Amniotic stem cell (primary cell): Measurements from ENCODE around the gene GLOD4.

Experiments
- DNase-seq: peaks from one replicate; lab custom pipeline; 2025; lab: John Stamatoyannopoulos, UW

GLOD4 gene

GRCh38 chr17:740240-741017 lies 41.7 kb downstream of the GLOD4 start:
- no peak for DNase-seq

DNA sequence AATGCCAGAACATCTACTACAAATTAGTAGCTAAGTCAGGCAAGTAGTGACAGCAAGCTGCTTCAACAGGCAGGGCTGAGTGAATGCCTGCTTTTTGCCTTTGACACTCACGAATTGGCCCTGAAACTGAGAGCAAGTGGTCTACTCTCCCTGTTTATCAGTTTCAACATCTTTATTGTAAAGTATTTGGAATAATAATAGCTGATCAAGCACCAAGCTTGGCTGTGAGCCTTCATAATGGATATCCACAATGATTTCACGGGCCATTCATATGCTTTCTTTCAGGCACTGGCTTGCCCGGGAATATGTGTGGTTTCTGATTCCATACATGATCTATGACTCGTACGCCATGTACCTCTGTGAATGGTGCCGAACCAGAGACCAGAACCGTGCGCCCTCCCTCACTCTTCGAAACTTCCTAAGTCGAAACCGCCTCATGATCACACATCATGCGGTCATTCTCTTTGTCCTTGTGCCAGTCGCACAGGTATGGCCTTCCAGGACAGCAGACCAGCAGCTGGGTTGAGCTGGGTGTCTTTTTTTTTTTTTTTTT lies 44.4 kb downstream of the GLOD4 start:
- DNase-seq: no peak

GRCh38 chr17:733743-734142 lies 48.3 kb downstream of the GLOD4 start:
- DNase-seq: no peak

GRCh38 chr17:732902-733720 lies 49.0 kb downstream of the GLOD4 start:
- DNase-seq: no peak

DNA sequence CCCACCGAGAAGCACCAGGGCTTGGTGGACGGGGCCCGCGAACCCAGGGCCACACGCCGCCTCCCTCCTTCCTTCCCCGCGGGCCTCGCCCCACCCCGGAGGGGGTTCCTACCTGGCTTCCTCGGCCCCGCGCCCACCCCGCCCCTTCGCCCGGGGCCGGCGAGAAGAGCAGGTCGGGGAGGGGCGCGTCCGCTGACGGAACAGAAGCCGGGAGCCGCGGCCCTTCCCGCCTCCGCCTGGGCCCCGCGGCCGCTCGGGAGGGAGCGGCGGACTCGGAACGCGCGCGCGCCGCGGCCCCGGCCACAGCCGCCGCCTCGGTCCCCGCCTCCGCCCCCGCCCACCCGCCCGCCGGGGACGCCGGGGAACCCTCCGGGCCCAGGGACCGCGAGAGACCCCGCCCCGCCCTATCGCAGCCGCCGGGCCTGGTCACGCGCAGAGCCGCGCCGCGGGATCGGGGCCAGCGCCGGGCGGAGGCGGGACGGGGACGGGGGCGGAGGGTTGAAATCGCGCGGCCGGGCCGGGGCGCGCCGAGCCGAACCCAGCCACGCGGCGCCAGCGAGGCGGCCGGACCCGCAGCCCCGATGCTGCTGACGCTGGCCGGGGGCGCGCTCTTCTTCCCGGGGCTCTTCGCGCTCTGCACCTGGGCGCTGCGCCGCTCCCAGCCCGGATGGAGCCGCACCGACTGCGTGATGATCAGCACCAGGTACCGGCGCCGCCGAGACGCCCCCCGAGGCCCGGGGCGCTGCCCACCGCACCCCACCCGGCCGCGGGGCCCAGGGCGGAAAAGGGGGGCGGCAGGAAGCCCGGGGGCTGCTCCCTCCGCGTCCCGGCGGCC lies 49.8 kb downstream of the GLOD4 start, which contains the start of gene TLCD3A:
Gene TLCD3A (plus strand): TSS at position 530 of the 835 bp plus-strand sequence. CDS start 52 bp downstream, at position 582.
- peak; percentile 34 for DNase-seq

DNA sequence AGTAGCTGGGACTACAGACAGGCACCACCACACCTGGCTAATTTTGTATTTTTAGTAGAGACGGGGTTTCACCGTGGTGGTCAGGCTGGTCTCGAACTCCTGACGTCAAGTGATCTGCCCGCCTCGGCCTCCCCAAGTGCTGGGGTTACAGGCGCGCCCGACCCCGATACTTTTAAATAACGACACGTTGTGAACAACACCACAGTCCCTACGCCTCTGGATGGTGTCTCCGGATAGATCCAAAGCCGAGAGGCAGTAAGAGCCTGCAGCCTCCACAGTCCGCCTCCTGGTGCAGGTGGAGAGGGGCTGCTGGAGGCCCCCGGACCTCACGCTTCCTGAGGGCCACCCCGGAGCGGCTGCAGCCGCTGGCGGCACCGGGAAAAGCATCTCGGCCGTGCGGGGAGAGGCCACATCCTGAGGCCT lies 50.4 kb downstream of the GLOD4 start:
- no peak for DNase-seq

GRCh38 chr17:728911-729310 lies 53.2 kb downstream of the GLOD4 start:
- no peak for DNase-seq

DNA sequence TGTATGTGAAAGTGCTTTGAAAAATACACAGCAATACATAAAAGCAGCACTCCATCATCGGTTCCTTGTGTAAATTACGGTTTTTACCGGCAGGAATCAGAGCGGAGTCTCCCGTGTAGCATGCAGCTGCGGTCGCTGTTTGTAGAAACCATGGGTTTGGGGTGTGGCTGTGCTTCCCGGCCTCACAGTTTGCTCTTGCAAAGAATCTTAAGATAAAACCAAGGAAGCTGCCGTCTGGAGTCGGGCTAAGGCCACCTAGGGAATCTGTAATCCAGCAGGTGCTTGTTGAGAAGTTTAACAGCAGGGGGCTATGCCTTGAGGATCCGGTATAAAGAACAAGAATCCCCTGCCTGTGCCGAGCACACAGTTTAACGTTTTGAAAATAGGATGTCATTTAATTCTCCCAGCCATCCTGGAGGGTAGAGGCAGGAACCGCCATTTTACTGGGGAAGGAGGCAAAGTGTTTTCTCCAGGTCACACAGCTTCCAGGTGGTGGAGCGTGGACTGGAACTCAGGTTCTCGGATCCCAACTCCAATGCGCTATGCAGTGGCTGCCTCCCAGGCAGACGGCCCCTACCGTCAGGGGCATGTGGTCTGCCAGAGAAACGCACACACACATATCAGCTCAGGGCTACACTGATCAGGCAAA lies 55.7 kb downstream of the GLOD4 start:
- no peak for DNase-seq

GRCh38 chr17:725746-726145 lies 56.3 kb downstream of the GLOD4 start:
- no peak for DNase-seq

DNA sequence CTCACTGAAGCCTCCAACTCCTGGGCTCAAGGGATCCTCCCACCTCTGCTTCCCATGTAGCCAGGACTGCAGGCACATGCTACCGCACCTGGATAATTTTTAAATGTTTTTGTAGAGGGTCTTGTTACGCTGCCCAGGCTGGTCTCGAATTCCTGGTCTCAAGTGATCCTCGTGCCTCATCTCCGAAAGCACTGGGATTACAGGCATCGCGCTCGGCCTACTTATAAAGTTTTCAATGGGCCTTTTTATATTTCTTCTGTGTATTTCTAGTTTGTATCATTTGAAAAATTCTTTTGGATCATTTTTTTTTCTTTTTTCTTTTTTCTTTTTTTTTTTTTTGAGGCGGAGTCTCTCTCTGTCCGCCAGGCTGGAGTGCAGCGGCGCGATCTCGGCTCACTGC lies 57.0 kb downstream of the GLOD4 start:
- DNase-seq: no peak

DNA sequence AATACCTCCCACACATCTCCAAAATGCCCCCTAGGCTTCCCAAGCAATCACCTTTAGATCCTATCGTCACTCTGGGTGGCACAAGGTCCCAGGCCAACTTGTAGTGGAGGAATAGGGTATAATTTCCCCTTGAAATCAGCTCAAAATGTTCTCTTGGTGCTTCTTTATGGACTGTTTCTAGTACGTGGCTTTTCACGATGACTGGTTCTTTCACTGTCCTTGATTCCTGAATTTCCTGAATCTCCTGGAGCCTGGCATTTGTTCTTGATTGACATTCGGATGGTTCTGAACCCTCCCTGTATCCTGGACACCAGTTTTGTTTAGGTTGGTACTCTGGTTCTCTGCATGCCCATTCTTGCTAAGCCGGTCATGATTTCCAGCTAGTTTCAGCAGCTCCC lies 60.5 kb downstream of the GLOD4 start:
- DNase-seq: no peak

DNA sequence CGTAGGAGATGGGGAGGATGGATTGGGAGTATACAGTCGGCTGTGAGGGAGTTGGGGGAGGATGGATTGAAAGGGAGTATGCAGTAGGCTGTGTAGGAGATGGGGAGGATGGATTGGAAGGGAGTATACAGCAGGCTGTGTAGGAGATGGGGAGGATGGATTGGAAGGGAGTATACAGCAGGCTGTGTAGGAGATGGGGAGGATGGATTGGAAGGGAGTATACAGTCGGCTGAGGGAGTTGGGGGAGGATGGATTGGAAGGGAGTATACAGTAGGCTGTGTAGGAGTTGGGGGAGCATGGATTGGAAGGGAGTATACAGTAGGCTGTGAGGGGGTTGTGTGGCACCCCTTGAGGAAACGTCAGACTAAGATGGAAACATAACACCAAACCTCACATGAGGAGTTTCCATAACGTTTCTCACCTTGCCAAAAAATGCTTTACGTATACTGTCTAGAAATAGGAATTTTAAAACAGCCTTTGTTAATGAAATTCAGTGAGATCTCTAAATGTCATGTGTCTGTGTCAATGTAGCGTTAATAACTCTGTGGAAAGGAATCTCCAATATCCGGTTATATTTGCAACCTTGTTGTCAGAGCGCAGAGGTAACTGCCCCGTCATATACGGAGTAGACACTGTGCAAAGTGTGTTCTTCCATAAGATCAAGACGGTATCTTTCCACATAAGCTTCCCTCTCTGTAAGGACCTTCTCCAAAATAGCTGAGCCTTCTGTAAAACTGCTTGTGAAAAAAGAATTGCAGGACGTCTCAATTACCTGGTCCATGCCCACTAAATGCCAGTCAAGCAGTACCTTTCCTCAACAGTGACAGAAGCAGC lies 61.2 kb downstream of the GLOD4 start:
- no peak for DNase-seq

DNA sequence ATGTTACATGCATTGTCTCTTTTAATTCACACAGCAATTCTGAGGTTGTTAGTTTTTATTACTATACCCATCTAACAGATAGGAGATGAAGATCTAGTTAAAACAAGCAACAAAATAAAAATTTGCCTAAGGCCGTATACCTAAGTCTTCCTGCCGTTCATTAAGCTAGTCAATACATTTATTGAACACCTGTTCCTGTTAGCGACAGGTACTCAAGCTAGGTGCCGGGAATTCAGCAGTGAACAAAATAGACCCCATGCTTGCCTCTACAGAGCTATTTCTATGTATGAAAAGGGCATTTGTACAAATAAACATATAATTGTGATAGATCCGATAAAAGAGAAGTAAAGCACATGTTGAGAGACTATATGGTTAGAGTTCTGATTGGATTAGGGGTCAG lies 64.0 kb downstream of the GLOD4 start:
- no peak for DNase-seq
